Kidney (tissue), 14 donors: ENCODE results near the gene VANGL1. TPM values are rescaled to one million over a fixed set of nuclear protein-coding genes. Genes with fewer than 3 reads are reported as not detected.

Experiments
- DNase-seq, 5 donors: peaks; one replicate each; pipeline ENCODE4 v3.0.0-alpha.2; 2013 to 2020
- FAIRE-seq: peaks from 2 replicates; lab custom pipeline; 2012; peaks lifted over from hg19 to GRCh38; lab: Jason Lieb, UNC
- H3K27ac ChIP-seq, 2 donors: one replicate each; pipeline ENCODE4 v1.7.0; 2013; ENCODE audit warnings: low read depth in 2 of 2, low read length in 2 of 2, inconsistent platforms in 1 of 2
- H3K27me3 ChIP-seq: one replicate; pipeline ENCODE4 v1.7.1; 2013; ENCODE audit warnings: low read length, inconsistent platforms; ENCODE audit not compliant: control insufficient read depth, insufficient read depth
- H3K36me3 ChIP-seq, 3 donors: one replicate each; pipeline versions ENCODE4 v1.7.0 to v1.7.1; 2013; ENCODE audit warnings: low read length in 3 of 3, control low read depth in 1 of 3, inconsistent platforms in 1 of 3; ENCODE audit not compliant: insufficient read depth in 3 of 3, control insufficient read depth in 2 of 3
- H3K4me1 ChIP-seq, 3 donors: one replicate each; pipeline versions ENCODE4 v1.7.0 to v1.7.1; 2013; ENCODE audit warnings: low read length in 3 of 3, inconsistent platforms in 1 of 3, low read depth in 1 of 3; ENCODE audit not compliant: control insufficient read depth in 2 of 3, insufficient read depth in 2 of 3
- H3K4me3 ChIP-seq, 3 donors: one replicate each; pipeline versions ENCODE4 v1.7.0 to v1.8.1; 2013; ENCODE audit warnings: low read length in 3 of 3, control low read depth in 1 of 3, inconsistent platforms in 1 of 3
- H3K9ac ChIP-seq, 3 donors: one replicate each; pipeline versions ENCODE4 v1.7.0 to v1.7.1; 2013; ENCODE audit warnings: low read length in 3 of 3, control low read depth in 1 of 3, inconsistent platforms in 1 of 3
- H3K9me3 ChIP-seq, 3 donors: one replicate each; pipeline versions ENCODE4 v1.7.0 to v1.7.1; 2013; ENCODE audit warnings: low read length in 3 of 3, control low read depth in 1 of 3, inconsistent platforms in 1 of 3; ENCODE audit not compliant: control insufficient read depth in 2 of 3, insufficient read depth in 1 of 3
- CTCF ChIP-seq: IDR thresholded peaks from 3 replicates; pipeline ENCODE4 v1.5.1; 2012; ENCODE audit warnings: mild to moderate bottlenecking, moderate library complexity, borderline replicate concordance; ENCODE audit not compliant: insufficient read depth; ENCODE audit errors: extremely low read depth
- intact Hi-C: fragments of 100-400 bp; cut with DNase I; formaldehyde crosslinking; loops from one replicate; pipeline ENCODE4 v1.11.1; 2022
- polyA plus RNA-seq: library from polyadenylated mRNA; stranded (reverse); fragments of 350-450 nt; fragmentation: Illumina TruSeq; extraction: RNeasy Lipid Tissue Mini Kit (QIAGEN cat#74804); gene quantifications from one replicate; pipeline ENCODE4 v1.2.3, GENCODE V29; 2014; ENCODE audit warnings: low read depth, low replicate concordance; ENCODE audit not compliant: insufficient read depth
- total RNA-seq: library from RNA; stranded (reverse); fragmentation: NEBNext Ultra II Directional; extraction: Animal tissue kit (Norgen Biotek cat#: 25700); gene quantifications from one replicate; pipeline ENCODE4 v1.2.1, GENCODE V29; 2021
- donor health status: control.
- donor health status: control.
- donor health status: control.
- donor health status: control.
- donor health status: control.
- donor health status: DM: yes; HTN: yes; CAD: no.
- donor health status: Normal renal cell carcinoma (clear cell type).

The VANGL1 gene
- total and polyA plus RNA-seq, 2 donors from 2014 or later, result 2.7 to 12.3 TPM

DNA sequence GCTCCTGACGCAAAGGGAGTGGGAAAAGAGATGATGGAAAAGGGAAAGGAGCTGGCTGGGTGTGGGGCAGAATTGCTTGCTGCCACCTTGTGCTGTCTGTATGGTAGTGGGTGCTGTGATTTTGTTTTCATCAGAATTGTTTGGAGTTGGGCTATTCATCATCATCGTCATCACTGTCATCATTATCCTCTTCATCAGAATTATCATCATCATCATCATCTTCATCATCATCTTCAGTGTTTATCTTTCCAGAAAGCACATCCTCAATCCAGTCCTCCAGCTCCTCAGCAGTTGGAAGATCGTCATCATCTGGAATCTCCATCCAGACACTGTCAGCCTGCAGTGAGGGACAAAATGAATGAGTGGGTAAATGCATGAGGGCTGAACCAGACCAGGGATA is 59.3 kb downstream of the VANGL1 start:
- no peaks in the 10 kb centered on the region for H3K36me3 ChIP-seq
- TF ChIP-seq CTCF, result no peak
- DNase-seq (no peak), FAIRE-seq (no peak)
- no peak overlapping the region for H3K4me3 ChIP-seq
- no peaks in the 10 kb centered on the region for H3K9me3 ChIP-seq
- intact Hi-C loops, result no loop called here
- no peaks in the 10 kb centered on the region for H3K27me3 ChIP-seq
- H3K27ac ChIP-seq, result no peak overlapping the region
- H3K4me1 ChIP-seq, result no peaks in the 10 kb centered on the region
- H3K9ac ChIP-seq, result no peak overlapping the region

GRCh38 chr1:115702959-115703358 is 61.2 kb downstream of the VANGL1 start:
- no peaks in the 10 kb centered on the region for H3K27me3 ChIP-seq
- no peak for TF ChIP-seq CTCF
- intact Hi-C loops, result no loop called here
- no peaks in the 10 kb centered on the region for H3K9me3 ChIP-seq
- no peaks in the 10 kb centered on the region for H3K36me3 ChIP-seq
- no peak overlapping the region for H3K27ac ChIP-seq
- H3K4me1 ChIP-seq, result no peaks in the 10 kb centered on the region
- FAIRE-seq (no peak), DNase-seq (peak in 1 of 5 donors; percentile 69)
- H3K4me3 ChIP-seq, result no peak overlapping the region
- no peak overlapping the region for H3K9ac ChIP-seq

DNA sequence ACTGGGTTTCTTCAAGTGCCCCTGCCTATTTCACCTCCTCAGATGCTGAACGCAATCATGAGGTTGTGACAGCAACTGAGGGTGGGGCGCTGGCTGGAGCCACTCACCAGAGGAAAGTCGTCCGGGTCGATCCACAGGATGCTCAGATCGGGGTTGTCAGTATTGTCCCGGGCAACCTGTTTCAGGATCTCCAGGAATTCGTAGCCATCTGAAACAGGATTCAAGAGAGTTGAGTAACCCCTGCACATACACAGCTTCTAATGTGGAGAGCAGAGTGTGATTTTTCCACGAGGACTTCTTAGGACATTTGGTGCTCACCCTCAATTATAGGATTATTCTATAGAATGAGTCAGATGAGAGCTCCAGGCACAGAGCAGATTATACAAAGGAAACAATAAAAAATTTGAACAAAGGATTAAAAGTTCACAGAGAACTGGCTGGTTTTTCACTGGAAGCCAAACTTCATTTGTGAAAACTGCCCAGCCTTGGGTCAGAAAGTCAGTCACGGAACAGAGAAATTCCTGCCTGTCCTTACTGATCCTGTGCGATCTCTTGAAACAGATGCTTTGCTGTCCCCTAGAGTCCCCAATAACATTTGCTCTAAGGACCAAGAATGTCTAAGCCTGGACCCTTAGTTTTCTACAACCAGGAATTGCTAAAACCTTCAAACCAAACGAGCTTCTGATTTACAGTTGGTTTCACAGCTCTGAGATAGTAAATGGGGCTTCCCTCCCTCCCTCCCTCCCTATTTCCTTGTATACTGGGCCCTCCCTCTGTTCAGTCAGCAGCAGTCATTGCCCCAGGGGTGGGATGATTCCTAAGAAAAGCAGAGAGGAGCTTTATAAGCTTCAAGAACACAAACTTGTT is 63.5 kb downstream of the VANGL1 start:
- H3K36me3 ChIP-seq, result no peaks in the 10 kb centered on the region
- FAIRE-seq (no peak), DNase-seq (peak in 2 of 5 donors; percentile 32 to 64)
- H3K27me3 ChIP-seq, result no peaks in the 10 kb centered on the region
- no peak overlapping the region for H3K4me3 ChIP-seq
- intact Hi-C loops, result no loop called here
- H3K9ac ChIP-seq, result no peak overlapping the region
- TF ChIP-seq CTCF, result no peak
- H3K27ac ChIP-seq, result no peak overlapping the region
- no peaks in the 10 kb centered on the region for H3K9me3 ChIP-seq
- no peaks in the 10 kb centered on the region for H3K4me1 ChIP-seq

GRCh38 chr1:115705963-115706362 is 64.2 kb downstream of the VANGL1 start:
- Histone ChIP-seq H3K9me3 (no peaks in the 10 kb centered on the region), H3K27me3 (no peaks in the 10 kb centered on the region), H3K4me1 (no peaks in the 10 kb centered on the region), H3K36me3 (no peaks in the 10 kb centered on the region), H3K4me3 (no peak overlapping the region), H3K27ac (no peak overlapping the region), H3K9ac (no peak overlapping the region)
- TF ChIP-seq CTCF, result no peak
- DNase-seq, result no peak
- FAIRE-seq, result no peak
- intact Hi-C loops, result no loop called here
